WI38 (cell line): ENCODE results near the gene MYLK.
"Not testable (repeated sequence)": the region's sequence is repeated elsewhere in the genome, so short reads cannot be mapped to it uniquely, and the experiment has no call there.

Source experiments
- H3K4me3 ChIP-seq: 2 replicates; pipeline ENCODE4 v1.5.1; 2011; ENCODE audit warnings: low read depth, mild to moderate bottlenecking, control low read depth, low read length
- TF ChIP-seq, protein P1 (sequence below): IDR thresholded peaks from 2 replicates; pipeline ENCODE4 v1.5.1; 2012; ENCODE audit warnings: low read depth, mild to moderate bottlenecking, control low read depth, low read length

Gene MYLK

DNA sequence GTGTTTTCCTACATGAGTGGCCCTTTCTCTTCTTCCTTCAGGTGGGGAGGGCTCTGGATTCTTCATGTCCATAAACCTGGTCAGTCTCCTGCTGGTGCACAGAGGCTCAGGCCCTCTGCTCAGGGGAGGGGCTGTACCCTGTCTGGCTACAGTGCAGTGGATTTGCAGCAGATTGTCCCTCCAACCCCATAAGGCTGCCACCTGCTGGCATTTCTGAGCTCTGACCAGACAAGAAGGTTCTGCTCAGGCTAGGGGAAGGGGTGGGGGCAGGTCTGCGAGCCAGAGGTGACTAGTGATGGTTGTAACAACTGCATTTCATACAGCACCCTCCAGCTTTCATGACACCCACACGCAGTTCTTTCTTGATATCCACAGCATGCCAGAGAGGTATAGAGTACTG is 182.1 kb downstream of the MYLK start:
- TF ChIP-seq, protein P1, sequence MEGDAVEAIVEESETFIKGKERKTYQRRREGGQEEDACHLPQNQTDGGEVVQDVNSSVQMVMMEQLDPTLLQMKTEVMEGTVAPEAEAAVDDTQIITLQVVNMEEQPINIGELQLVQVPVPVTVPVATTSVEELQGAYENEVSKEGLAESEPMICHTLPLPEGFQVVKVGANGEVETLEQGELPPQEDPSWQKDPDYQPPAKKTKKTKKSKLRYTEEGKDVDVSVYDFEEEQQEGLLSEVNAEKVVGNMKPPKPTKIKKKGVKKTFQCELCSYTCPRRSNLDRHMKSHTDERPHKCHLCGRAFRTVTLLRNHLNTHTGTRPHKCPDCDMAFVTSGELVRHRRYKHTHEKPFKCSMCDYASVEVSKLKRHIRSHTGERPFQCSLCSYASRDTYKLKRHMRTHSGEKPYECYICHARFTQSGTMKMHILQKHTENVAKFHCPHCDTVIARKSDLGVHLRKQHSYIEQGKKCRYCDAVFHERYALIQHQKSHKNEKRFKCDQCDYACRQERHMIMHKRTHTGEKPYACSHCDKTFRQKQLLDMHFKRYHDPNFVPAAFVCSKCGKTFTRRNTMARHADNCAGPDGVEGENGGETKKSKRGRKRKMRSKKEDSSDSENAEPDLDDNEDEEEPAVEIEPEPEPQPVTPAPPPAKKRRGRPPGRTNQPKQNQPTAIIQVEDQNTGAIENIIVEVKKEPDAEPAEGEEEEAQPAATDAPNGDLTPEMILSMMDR = peak; percentile 38; the same call in 1 of the 2 replicates
- H3K4me3 ChIP-seq = not testable (repeated sequence)

DNA sequence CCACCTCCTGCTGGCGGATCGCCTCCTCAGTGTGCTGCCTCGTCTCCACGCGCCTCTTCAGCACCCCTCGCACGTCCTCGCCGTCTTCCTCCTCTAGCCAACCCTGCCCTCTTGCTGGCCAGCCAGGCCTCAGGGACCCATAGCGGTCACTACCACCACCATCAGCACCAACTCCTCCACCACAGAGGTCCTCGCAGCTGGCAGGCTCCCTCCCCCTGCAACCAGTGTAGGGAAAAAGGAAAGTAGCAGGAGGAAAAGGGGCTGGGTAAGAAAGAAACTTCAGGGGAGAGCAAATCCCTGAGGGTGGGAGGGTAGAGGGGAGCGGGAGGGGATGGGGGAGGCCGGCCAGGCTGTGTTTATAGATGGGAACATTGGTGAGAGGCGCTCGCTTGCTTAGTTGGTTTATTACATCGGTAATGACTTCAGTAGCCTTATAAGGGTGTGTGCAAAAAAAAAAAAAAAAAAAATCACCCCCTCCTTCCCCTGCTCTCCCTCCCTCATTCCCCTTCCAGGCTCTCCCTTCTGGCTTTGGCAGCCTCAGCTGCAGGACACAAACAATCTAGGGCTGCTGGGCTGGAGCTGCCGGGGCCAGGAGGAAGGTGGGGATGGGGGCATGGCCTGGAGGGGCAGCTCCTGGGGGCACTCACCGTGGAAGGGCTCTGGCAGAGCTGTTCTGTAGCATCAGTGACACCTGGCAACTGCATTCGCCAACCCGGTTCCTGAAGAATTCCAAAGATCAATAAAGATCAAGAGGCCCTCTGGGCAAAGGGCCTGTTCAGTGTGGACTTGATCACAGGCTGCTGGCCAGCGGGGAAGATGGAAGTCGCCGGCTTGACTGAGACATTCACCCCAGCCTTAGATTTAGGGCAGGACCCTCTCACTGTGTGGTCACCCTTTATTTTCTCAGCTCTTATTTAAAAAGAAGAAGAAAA is 183.1 kb downstream of the MYLK start:
- TF ChIP-seq, protein P1 = no peak
- no peak overlapping the region for H3K4me3 ChIP-seq

DNA sequence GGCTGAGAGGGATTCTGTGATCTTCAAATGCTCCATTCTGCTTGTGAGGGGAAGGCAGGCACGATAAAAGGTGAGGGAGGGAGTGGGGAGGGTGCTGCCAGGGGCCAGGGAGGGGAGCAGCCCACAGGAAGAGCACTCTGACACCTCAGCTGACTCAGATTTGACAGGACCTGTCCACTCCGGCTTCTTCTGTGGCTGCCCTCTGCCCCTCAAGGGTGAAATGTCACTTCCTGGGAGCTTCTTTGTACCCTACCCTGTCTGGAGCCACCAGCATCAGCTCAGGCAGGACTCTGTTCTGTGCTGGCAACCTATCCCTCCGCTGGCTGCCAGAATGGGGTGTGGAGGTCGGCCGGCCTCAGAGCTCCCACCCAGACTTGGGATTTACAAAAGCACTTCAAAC is 185.3 kb downstream of the MYLK start:
- H3K4me3 ChIP-seq = no peak overlapping the region
- TF ChIP-seq, protein P1 = no peak

DNA sequence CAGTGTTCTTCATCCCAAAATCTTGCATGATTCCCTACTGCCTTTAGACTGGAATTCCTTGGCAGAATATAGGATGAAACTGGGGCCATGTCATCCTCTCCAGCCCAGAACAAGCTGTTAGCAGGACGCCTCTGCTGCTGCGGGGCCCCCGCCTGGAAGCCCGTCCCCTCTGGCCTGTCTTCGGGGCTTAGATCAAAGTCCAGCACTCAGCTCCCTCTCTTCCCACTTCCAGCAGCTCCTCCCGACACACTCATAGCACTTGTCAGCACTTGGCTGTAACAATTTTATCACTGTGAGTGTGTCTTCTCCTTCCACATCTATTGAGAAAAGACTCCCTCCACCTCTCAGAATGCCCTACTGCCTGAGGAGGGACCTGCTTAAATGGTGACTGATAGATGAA is 187.3 kb downstream of the MYLK start:
- no peak overlapping the region for H3K4me3 ChIP-seq
- TF ChIP-seq, protein P1 = no peak

DNA sequence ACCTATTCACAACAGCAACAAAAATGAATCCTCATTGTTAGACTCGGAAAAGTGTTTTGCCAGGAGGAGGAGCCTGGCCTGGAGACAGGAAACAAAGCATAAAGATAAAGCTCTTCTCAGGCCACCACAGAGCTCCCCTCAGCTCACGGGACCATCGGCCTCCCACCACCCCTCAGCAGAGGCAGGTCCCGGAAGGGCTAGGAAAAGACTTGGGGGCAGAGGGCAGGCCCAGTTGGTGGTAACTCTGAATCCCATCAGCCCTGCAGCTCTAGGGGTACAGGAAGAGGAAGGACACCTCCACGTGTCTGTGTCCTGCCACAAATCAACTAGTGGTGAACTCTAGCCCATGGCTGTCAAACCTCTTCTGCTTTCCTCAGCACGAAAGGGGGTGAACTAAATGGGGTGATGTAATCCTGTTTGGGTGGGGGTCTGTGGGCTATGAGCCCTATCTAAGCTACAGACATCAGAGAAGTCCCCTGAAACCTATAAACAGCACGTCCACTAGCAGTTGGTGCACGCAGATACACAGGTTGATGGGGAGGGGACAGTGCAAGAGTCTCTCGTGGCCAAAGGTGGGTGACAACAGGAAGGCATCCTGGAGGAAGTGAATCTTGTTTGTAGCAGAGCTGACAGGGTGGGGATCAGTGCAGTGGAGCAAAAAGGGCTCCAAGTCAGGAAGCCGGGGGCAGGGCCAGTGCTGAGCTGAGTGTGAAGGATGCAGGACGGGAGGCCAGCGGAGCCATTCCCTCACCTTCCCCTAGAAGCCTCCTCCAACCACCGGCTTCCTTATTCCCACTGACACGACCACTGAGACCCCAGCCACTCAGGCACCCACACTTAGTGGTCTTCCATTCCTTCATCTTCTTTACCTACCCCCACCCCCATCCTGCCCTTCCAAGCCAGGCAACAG is 188.1 kb downstream of the MYLK start:
- TF ChIP-seq, protein P1 = no peak
- no peak overlapping the region for H3K4me3 ChIP-seq

DNA sequence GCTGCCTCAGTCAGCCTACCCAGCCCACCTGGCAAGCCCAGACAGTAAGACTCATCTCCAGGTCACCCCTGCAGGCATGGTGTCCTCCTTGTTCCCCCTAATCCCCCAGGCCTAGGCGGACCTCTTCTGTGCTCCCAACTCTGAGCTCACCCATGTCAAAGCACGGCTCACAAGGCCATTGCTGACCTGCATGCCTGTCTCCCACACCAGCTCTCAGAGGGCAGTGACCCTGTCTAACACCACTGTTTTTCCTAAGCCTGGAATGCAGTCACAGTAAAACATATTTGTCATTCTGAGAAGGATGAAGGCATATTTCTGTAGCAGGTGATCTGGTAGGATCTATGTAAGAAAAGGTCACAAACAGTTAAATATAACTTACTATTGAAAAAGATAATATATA is 189.0 kb downstream of the MYLK start:
- H3K4me3 ChIP-seq = no peak overlapping the region

More for the DNA sequence above, 189.0 kb downstream of the MYLK start:
- TF ChIP-seq, protein P1 = no peak
